Neural progenitor cell (in vitro differentiated cells): ENCODE data around the gene KCTD16. TPM values are rescaled to one million over a fixed set of nuclear protein-coding genes. Genes with fewer than 3 reads are reported as not detected.

Source experiments
- DNase-seq: peaks from one replicate; pipeline ENCODE4 v3.0.0-alpha.2; 2016; ENCODE audit warnings: low spot score
- H2AFZ ChIP-seq: fragments of 200-600 bp; sonication (generic); replicated peaks from 2 replicates; pipeline ENCODE4 v1.6.1; 2016; ENCODE audit warnings: antibody characterized with exemption
- H3F3A ChIP-seq: fragments of 200-600 bp; sonication (generic); 2 replicates; pipeline ENCODE4 v1.6.1; 2016; ENCODE audit warnings: antibody characterized with exemption, low read depth
- H3K27ac ChIP-seq: fragments of 200-600 bp; sonication (generic); 2 replicates; pipeline ENCODE4 v1.5.1; 2016; ENCODE audit warnings: mild to moderate bottlenecking
- H3K27me3 ChIP-seq: fragments of 200-600 bp; sonication (generic); 2 replicates; pipeline ENCODE4 v1.6.1; 2016; ENCODE audit warnings: mild to moderate bottlenecking, moderate library complexity
- H3K36me3 ChIP-seq: fragments of 200-600 bp; sonication (generic); 2 replicates; pipeline ENCODE4 v1.5.1; 2016
- H3K4me1 ChIP-seq: fragments of 200-600 bp; sonication (generic); 2 replicates; pipeline ENCODE4 v1.6.1; 2016; ENCODE audit warnings: mixed run types
- H3K4me2 ChIP-seq: fragments of 200-600 bp; sonication (generic); 2 replicates; pipeline ENCODE4 v1.6.1; 2016
- H3K4me3 ChIP-seq: fragments of 200-600 bp; sonication (generic); 2 replicates; pipeline ENCODE4 v1.5.1; 2016
- H3K79me2 ChIP-seq: fragments of 200-600 bp; sonication (generic); 2 replicates; pipeline ENCODE4 v1.6.1; 2016; ENCODE audit warnings: low read depth
- H3K9ac ChIP-seq: fragments of 200-600 bp; sonication (generic); 2 replicates; pipeline ENCODE4 v1.6.1; 2016
- H3K9me3 ChIP-seq: fragments of 200-600 bp; sonication (generic); 2 replicates; pipeline ENCODE4 v1.5.1; 2016; ENCODE audit warnings: low read depth
- H4K20me1 ChIP-seq: fragments of 200-600 bp; sonication (generic); 2 replicates; pipeline ENCODE4 v1.6.1; 2016; ENCODE audit warnings: low read depth
- H3K27ac Mint-ChIP-seq: 3 replicates; pipeline ENCODE4 v1.8.0; 2021; ENCODE audit warnings: mixed read lengths
- H3K27me3 Mint-ChIP-seq: 2 replicates; pipeline ENCODE4 v1.8.0; 2022; ENCODE audit warnings: low read depth, mild to moderate bottlenecking, inconsistent platforms, moderate library complexity, mixed read lengths; ENCODE audit not compliant: insufficient read depth
- H3K36me3 Mint-ChIP-seq: 3 replicates; pipeline ENCODE4 v1.8.0; 2021; ENCODE audit warnings: mixed read lengths
- H3K4me1 Mint-ChIP-seq: 3 replicates; pipeline ENCODE4 v1.8.0; 2021; ENCODE audit warnings: mixed read lengths
- H3K4me3 Mint-ChIP-seq: 3 replicates; pipeline ENCODE4 v1.8.0; 2021; ENCODE audit warnings: mild to moderate bottlenecking, moderate library complexity, mixed read lengths
- H3K9me3 Mint-ChIP-seq: 3 replicates; pipeline ENCODE4 v1.8.0; 2020; ENCODE audit warnings: mixed read lengths
- EZH2 ChIP-seq: fragments of 200-600 bp; sonication (generic); IDR thresholded peaks from 2 replicates; pipeline ENCODE4 v1.6.1; 2017; ENCODE audit warnings: antibody characterized with exemption, mild to moderate bottlenecking, moderate library complexity
- EZH2phosphoT487 ChIP-seq: fragments of 200-600 bp; sonication (generic); IDR thresholded peaks from 2 replicates; pipeline ENCODE4 v1.6.1; 2017; ENCODE audit warnings: antibody characterized with exemption
- total RNA-seq: library from RNA; depleted of rRNA; stranded (reverse); fragments of >200 nt; gene quantifications from 2 replicates; pipeline ENCODE4 v1.2.3, GENCODE V29; 2015; ENCODE audit warnings: low replicate concordance
- TF ChIP-seq, protein P1 (sequence below): fragments of 200-600 bp; sonication (generic); IDR thresholded peaks from 2 replicates; pipeline ENCODE4 v1.5.1; 2017; ENCODE audit warnings: antibody characterized with exemption, mild to moderate bottlenecking

The KCTD16 gene
- total RNA-seq: 1.1 and 1.6 TPM in 2 replicates

DNA sequence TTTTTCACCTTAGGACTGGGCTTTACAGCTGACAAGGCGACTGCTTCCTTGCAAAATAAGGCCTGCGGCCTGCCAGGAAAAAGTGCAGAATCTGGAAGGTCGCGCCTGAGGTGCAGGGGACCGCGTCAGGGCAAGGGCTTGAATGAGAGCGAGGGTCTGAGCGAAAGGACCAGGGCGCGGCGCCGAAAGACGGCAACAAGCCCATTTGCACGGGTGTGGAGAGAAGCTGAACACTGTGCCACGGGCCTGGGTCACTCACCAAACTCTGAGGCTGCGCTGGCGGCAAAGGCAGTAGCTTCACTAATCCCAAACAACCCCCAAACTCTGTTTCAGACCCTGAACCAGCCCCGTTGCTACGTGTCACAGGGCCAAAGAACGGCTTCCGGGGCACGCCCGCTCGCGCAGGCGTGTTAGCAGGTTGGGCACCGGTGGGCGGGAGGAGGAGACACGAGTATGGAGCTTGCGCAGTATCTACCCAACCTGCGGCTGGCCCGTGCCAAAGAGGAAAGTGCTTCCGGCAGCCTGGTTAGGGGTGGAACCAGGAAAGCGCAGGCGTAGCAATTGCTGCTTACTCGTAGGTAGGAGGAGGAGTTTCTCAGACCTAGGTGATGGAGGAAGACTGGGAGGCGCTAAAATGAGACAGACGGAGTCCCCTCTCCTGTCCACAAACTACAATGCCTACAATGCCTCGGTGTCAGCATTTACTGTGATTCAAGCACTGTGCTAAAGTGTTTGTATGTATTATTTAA is at the start of gene KCTD16, which contains the start of gene YIPF5:
Gene KCTD16, plus strand, starts transcription at position 598 of the 749 bp plus-strand sequence.
Gene YIPF5, minus strand, starts transcription at position 384 of the 749 bp plus-strand sequence. CDS start 704 bp downstream, outside the sequence.
- peak within 1 kb of the TSS; percentile 89 for H3K4me2 ChIP-seq
- H3K36me3 Mint-ChIP-seq: peaks cover 4% of the 10 kb centered on the region
- peak within 1 kb of the TSS; percentile 92 for H2AFZ ChIP-seq
- no peaks in the 10 kb centered on the region for H3K9me3 ChIP-seq
- DNase-seq: peak; percentile 97
- H3K27ac Mint-ChIP-seq: peak within 1 kb of the TSS; percentile 77
- no peaks in the 10 kb centered on the region for H3K36me3 ChIP-seq
- no peaks in the 10 kb centered on the region for H3K9me3 Mint-ChIP-seq
- peaks cover 34% of the 10 kb centered on the region for H3K79me2 ChIP-seq
- H3K4me1 Mint-ChIP-seq: peaks cover 28% of the 10 kb centered on the region
- TF ChIP-seq EZH2: no peak
- TF ChIP-seq, protein P1, sequence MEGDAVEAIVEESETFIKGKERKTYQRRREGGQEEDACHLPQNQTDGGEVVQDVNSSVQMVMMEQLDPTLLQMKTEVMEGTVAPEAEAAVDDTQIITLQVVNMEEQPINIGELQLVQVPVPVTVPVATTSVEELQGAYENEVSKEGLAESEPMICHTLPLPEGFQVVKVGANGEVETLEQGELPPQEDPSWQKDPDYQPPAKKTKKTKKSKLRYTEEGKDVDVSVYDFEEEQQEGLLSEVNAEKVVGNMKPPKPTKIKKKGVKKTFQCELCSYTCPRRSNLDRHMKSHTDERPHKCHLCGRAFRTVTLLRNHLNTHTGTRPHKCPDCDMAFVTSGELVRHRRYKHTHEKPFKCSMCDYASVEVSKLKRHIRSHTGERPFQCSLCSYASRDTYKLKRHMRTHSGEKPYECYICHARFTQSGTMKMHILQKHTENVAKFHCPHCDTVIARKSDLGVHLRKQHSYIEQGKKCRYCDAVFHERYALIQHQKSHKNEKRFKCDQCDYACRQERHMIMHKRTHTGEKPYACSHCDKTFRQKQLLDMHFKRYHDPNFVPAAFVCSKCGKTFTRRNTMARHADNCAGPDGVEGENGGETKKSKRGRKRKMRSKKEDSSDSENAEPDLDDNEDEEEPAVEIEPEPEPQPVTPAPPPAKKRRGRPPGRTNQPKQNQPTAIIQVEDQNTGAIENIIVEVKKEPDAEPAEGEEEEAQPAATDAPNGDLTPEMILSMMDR: no peak
- TF ChIP-seq EZH2phosphoT487: no peak
- peaks cover 5% of the 10 kb centered on the region for H3K27me3 ChIP-seq
- no peaks in the 10 kb centered on the region for H4K20me1 ChIP-seq
- peak within 1 kb of the TSS; percentile 75 for H3K9ac ChIP-seq
- peak within 1 kb of the TSS; percentile 80 for H3K4me3 ChIP-seq
- H3K27me3 Mint-ChIP-seq: no peaks in the 10 kb centered on the region
- H3K4me3 Mint-ChIP-seq: peak within 1 kb of the TSS; percentile 90
- peaks cover 4% of the 10 kb centered on the region for H3K4me1 ChIP-seq
- H3K27ac ChIP-seq: peak within 1 kb of the TSS; percentile 36
- no peaks in the 10 kb centered on the region for H3F3A ChIP-seq

DNA sequence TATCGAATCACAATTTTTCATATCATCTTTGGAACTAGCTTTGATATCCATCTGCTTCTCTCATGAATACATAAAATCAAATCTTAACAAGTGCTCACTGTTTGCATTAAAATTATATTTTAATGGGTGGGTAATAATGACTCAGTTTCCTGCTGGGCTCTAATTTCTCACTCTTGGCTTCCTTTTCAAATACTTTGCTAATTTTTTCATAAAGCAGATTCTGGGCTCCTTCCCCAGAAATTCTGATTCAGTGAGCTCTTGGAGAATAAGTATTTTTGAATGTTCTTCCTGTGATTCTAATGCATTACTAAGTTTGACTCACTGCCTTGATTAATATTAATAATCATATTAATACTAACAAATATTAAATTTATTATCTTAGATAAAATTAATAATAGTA is 49.1 kb upstream of the KCTD16 start:
- H3K27ac Mint-ChIP-seq: no peak overlapping the region
- Histone ChIP-seq H3K27ac (no peak overlapping the region), H4K20me1 (no peaks in the 10 kb centered on the region), H3K9me3 (no peaks in the 10 kb centered on the region), H3F3A (no peaks in the 10 kb centered on the region), H3K9ac (no peak overlapping the region), H3K4me1 (no peaks in the 10 kb centered on the region), H3K4me2 (no peak overlapping the region), H3K79me2 (no peaks in the 10 kb centered on the region), H3K27me3 (no peaks in the 10 kb centered on the region), H3K36me3 (no peaks in the 10 kb centered on the region), H2AFZ (no peak overlapping the region), H3K4me3 (no peak overlapping the region)
- no peak for DNase-seq
- TF ChIP-seq, protein P1: no peak
- no peak for TF ChIP-seq EZH2
- TF ChIP-seq EZH2phosphoT487: no peak
- H3K4me1 Mint-ChIP-seq: peaks cover 15% of the 10 kb centered on the region
- H3K9me3 Mint-ChIP-seq: peaks cover 3% of the 10 kb centered on the region
- H3K36me3 Mint-ChIP-seq: no peaks in the 10 kb centered on the region
- peaks cover 2% of the 10 kb centered on the region for H3K27me3 Mint-ChIP-seq
- H3K4me3 Mint-ChIP-seq: no peak overlapping the region

DNA sequence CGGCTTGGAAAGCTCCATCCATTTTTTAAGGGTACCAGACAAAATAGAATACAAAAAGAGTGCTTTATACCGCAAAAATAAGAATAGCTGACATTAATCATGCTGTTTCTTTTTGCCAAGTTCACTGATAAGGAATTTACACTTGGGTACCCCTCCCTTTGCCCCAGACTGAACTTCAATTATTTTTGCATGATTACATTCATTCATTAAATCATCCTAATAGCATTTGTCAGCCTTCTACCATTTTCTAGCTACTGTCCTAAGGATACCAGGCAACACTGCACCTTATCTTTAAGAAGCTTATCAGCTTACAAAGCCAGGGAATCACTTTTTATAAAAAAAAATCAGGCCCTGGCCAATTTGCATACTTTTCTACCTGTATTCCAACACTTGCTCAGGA is 48.6 kb upstream of the KCTD16 start:
- Histone ChIP-seq H3F3A (no peaks in the 10 kb centered on the region), H3K79me2 (no peaks in the 10 kb centered on the region), H3K4me1 (no peaks in the 10 kb centered on the region), H2AFZ (no peak overlapping the region), H3K27me3 (no peaks in the 10 kb centered on the region), H3K4me2 (no peak overlapping the region), H3K36me3 (no peaks in the 10 kb centered on the region), H3K9me3 (no peaks in the 10 kb centered on the region), H3K9ac (no peak overlapping the region), H3K4me3 (no peak overlapping the region), H3K27ac (no peak overlapping the region), H4K20me1 (no peaks in the 10 kb centered on the region)
- H3K4me3 Mint-ChIP-seq: no peak overlapping the region
- H3K4me1 Mint-ChIP-seq: peaks cover 15% of the 10 kb centered on the region
- no peaks in the 10 kb centered on the region for H3K36me3 Mint-ChIP-seq
- peaks cover 3% of the 10 kb centered on the region for H3K9me3 Mint-ChIP-seq
- TF ChIP-seq EZH2phosphoT487 (no peak), EZH2 (no peak)
- TF ChIP-seq, protein P1: no peak
- peak overlapping the region; percentile 60 for H3K27ac Mint-ChIP-seq
- H3K27me3 Mint-ChIP-seq: peaks cover 5% of the 10 kb centered on the region
- no peak for DNase-seq
